ENCODE data around the gene SYTL3.
"Not testable (repeated sequence)": the region's sequence is repeated elsewhere in the genome, so short reads cannot be mapped to it uniquely, and the experiment has no call there.

Gene SYTL3

GRCh38 chr6:158665332-158665731, 15.5 kb downstream of the SYTL3 start:
- DNase-seq, result no peak

GRCh38 chr6:158666628-158667359, 16.9 kb downstream of the SYTL3 start:
- no peak for DNase-seq

DNA sequence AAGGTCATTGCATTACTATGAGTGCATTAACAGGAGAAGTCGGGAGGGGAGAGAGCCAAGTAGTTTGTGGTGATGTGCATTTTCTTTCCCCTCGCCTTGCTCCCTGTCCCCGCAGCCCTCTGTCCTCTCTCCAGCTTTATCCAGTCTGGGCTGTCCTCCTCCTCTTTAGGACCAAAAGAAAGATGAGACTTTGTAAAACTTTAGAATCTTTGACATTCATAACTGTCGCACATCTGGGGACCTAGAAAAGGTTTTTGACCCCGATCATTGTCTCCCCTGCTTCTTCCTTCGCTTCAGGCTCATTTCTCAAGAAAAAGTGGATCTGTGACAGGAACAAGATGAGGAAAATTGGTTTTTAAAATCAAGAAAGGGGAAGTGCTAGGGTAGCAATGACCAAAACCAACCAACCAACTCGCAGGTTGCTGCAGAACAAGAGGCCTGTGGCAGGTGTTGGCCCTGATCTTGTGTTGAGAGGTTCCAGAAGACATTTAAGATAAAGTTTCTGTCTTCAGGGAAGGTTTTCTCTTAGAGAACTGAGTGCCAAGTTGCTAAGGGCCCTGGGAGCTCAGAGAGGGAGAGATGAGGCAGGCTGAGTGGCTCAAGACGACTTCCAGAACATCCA, 17.6 kb downstream of the SYTL3 start:
- no peak for DNase-seq

DNA sequence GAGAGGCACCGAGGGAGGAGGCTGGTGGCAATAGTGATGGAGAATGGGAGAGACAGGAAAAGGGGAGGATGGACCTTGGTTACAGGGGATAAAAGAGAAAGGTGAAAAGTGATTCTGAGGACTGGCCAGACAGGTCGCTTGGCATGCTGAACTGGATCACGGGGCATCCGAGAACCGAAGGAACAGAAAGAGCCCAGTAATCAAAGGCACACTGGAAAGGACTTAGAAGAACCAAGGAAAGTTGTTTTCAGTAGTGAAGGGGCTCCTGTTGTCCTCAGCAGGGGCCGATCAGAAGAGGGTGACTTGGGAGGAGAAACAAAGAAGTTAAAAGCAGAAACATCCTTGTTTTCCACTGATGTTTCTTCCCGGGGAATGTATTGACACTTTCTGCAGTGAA, 18.9 kb downstream of the SYTL3 start:
- DNase-seq, result no peak

DNA sequence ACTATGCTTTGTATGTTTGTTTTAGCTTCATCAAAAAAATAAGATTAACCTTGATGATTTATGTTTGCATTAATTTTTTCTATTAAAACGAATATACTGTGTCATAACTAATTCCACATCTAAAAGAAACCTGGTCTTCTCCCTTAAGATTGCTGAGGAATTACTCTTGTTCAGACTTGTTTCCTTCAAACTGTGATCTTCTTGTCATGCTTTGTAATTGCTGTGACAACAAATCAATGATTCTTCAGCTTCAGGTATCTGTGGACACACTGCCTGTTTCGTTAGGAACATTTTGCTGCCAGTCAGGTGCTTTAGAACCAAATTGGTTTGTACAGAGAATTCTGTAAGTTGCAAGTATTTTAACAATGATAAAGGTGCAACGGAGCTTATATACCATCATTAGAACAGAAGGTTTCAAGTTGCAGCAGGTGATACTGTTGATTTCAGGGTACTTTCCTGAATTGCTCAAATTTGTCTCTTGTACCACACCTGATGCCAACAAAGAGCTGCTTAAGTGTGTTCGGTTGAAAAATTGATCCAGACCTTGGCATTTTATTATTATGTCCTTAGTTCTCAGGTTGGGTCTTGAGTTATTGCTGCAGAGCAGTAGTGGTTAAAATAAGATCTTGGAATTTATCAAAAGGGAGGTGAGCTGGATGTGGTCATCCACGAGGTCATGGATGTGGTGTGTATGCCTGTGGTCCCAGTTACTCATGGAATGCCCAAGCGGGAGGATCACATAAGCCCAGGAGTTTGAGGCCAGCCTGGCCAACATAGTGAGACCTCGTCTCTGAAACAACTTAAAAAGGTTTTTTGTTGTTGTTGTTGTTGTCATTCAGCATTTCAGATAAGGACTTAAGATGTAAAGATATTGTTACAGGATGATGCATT, 19.5 kb downstream of the SYTL3 start:
- DNase-seq, result peak; percentile 27

DNA sequence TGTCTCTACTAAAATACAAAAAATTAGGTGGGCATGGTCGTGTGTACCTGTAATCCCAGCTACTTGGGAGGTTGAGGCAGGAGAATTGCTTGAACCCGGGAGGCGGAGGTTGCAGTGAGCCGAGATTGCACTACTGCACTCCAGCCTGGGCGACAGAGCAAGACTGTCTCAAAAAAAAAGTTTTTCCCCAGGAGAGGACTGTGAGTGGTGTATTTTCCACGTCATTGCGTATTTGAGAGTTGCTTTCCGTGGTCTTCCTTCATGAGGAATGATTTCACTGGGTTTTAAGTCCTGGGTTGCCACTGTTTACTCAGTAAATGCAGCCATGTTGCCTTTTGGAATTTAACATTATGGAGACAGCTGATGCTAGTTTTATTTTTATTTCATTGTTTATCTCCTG, 22.3 kb downstream of the SYTL3 start:
- DNase-seq, result not testable (repeated sequence)

- DNase-seq, result no peak
These were observed 22.9 kb downstream of the SYTL3 start for GRCh38 chr6:158672726-158673125.

GRCh38 chr6:158674342-158675131, 24.7 kb downstream of the SYTL3 start:
- no peak for DNase-seq

GRCh38 chr6:158677094-158677493, 27.2 kb downstream of the SYTL3 start:
- not testable (repeated sequence) for DNase-seq

GRCh38 chr6:158677906-158678578, 28.2 kb downstream of the SYTL3 start:
- DNase-seq, result no peak

GRCh38 chr6:158680015-158680414, 30.2 kb downstream of the SYTL3 start:
- no peak for DNase-seq

DNA sequence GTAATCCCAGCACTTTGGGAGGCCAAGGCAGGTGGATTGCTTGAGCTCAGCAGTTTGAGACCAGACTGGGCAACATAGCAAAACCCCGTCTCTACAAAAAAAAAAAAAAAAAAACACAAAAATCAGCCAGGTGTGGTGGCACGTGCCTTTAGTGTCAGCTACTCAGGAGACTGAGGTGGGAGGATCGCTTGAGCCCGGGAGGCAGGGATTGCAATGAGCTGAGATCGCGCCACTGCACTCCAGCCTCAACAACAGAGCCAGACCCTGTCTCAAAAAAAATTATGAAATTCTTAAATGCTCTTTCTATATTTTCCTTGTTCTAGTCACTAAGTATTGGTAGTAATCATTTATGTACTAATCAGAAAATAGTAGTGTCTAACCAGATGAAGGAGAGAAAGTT, 30.6 kb downstream of the SYTL3 start:
- DNase-seq, result no peak

DNA sequence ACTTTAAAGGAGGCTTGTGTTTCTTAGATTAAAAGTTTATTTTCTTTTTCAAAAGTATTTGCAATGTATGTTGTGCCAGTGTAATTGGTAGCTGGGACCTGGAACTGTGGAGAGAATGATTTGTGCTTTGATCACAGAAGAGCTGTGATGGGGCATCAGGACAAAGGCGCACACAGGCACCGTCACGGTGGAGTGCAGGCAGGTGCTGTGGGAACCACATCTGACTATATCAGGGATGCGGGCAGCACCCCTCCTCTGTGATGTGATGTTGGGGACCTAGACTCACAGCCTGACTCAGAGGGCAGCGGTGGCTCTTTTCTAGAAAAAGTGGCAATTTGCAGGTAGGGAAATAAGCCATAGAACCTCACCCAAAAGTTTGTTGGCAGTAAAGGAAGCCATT, 34.5 kb downstream of the SYTL3 start:
- no peak for DNase-seq

- no peak for DNase-seq
These were observed 35.0 kb downstream of the SYTL3 start for GRCh38 chr6:158684745-158685324.

GRCh38 chr6:158686311-158686710, 36.5 kb downstream of the SYTL3 start:
- no peak for DNase-seq

- no peak for DNase-seq
These were observed 37.0 kb downstream of the SYTL3 start for GRCh38 chr6:158686791-158687381.

DNA sequence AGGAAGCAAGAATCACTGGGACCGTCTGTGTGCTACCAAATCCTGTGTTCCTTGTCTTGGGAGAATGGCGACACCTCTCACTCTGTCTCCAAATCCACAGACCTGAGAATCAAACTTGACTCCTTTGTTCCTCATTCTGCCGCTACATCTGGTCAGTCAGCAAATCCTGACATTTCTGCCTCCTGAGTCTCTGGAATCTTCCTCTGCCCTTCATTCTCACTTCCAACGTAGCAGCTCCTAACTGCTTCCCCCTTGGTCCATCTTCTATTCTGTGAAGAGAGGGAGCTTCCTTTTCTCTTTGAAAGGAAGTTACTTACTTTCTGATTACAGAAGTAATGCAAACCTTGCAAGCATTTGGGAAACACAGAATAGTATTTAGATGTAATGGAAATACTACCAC, 37.7 kb downstream of the SYTL3 start:
- no peak for DNase-seq

GRCh38 chr6:158688860-158689259, 39.0 kb downstream of the SYTL3 start:
- DNase-seq, result no peak

GRCh38 chr6:158694913-158695312, 45.1 kb downstream of the SYTL3 start:
- DNase-seq, result no peak

DNA sequence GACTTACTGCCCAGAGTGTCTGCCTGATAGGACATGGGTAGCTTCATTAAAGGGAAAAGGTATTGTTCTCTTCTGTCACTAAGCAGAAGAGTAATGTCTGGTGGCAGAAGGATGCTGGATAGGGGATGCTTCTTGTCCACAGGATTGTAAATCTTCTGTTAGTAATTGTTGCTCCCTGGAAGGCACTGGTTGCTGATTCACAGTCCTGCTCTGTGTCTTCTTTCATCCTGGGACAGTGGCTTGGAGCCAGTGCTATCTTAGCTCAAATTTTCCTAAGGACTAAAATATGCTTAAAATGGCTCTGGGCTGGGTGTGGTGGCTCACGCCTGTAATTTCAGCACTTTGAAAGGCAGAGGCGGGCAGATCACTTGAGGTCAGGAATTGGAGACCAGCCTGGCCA, 48.0 kb downstream of the SYTL3 start:
- no peak for DNase-seq

DNA sequence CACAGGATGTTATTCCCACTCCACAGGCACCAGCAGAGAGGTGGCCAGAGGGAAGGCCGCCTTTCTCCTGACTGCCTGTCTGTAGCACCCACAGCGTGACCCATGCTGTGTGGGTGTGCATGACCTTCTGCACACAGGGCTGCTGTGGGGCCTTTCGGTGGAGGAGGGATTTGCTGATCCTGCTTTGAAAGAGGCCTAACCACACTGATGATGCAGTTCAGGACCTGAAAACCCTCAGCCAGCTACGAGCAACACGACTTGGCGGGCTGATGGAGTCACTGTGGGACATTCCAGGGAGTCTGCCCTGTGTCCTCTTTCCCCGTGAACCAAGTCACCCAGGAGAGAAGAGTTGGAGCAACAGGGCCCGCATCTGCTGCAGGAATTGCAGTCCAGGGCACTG, 49.1 kb downstream of the SYTL3 start:
- no peak for DNase-seq

GRCh38 chr6:158701268-158701667, 51.4 kb downstream of the SYTL3 start:
- not testable (repeated sequence) for DNase-seq

Data from kidney glomerular epithelial cell (primary cell).